ENCODE data around the gene ADH1C. TPM values are rescaled to one million over a fixed set of nuclear protein-coding genes. Genes with fewer than 3 reads are reported as not detected.
"Not testable (repeated sequence)": the region's sequence is repeated elsewhere in the genome, so short reads cannot be mapped to it uniquely, and the experiment has no call there.

Gene ADH1C
- total RNA-seq, 1 experiment from 2014 or later, result not detected

GRCh38 chr4:99349338-99349737 lies 3.2 kb downstream of the ADH1C start:
- Histone ChIP-seq H3K9ac (ENCODE audit: low read length) (no peak overlapping the region), H3K4me3 (ENCODE audit: low read length) (no peak overlapping the region), H3F3A (ENCODE audit: low read length, unreplicated experiment) (no peaks in the 10 kb centered on the region), H3K27ac (ENCODE audit: low read length) (no peak overlapping the region), H3K9me2 (replicated peaks; ENCODE audit: low read length) (no peaks in the 10 kb centered on the region), H2AFZ (ENCODE audit: low read length) (no peak overlapping the region), H3K36me3 (ENCODE audit: low read depth, low read length) (no peaks in the 10 kb centered on the region), H3K79me2 (ENCODE audit: low read length) (no peaks in the 10 kb centered on the region), H3K27me3 (ENCODE audit: low read length) (peaks cover 6% of the 10 kb centered on the region; the same call in 1 of the 2 replicates), H3K4me2 (ENCODE audit: low read length) (no peak overlapping the region), H3K4me1 (ENCODE audit: insufficient read depth, low read length) (no peaks in the 10 kb centered on the region), H3K9me3 (ENCODE audit: low read length) (no peaks in the 10 kb centered on the region), H4K20me1 (ENCODE audit: low read length) (no peaks in the 10 kb centered on the region)
- CTCF ChIA-PET, result no interaction called here
- no peak for TF ChIP-seq EZH2 (IDR thresholded peaks at IDR 0.05; ENCODE audit: low read length, unreplicated experiment)
- TF ChIP-seq EZH2phosphoT487 (IDR thresholded peaks at IDR 0.05; ENCODE audit: borderline replicate concordance, low read length), result no peak
- TF ChIP-seq CTCF (conservative IDR thresholded peaks at IDR 0.05; ENCODE audit: low read depth, low read length), result no peak
- no TSS peak for BruUV-seq (replicated peaks)
- POLR2A ChIA-PET (ENCODE audit: unreplicated experiment), result interaction anchor here (0.7 kb wide), 1 partner anchor 46 kb away, joined by 4 read pairs; no protein-coding TSS in a partner anchor
- DNase-seq (no peak), ATAC-seq (no peak)
- intact Hi-C loops (cut with micrococcal nuclease), result no loop called here

- H3K4me3 ChIP-seq (ENCODE audit: low read length); DNase-seq; H3K36me3 ChIP-seq (ENCODE audit: low read depth, low read length); H3K4me2 ChIP-seq (ENCODE audit: low read length); BruUV-seq (replicated peaks); H3K9ac ChIP-seq (ENCODE audit: low read length); intact Hi-C loops (cut with micrococcal nuclease); H3K9me3 ChIP-seq (ENCODE audit: low read length); H3K27ac ChIP-seq (ENCODE audit: low read length); H4K20me1 ChIP-seq (ENCODE audit: low read length); H3K79me2 ChIP-seq (ENCODE audit: low read length); H3K4me1 ChIP-seq (ENCODE audit: insufficient read depth, low read length); H3F3A ChIP-seq (ENCODE audit: low read length, unreplicated experiment); CTCF ChIA-PET; H3K9me2 ChIP-seq (replicated peaks; ENCODE audit: low read length); ATAC-seq; POLR2A ChIA-PET (ENCODE audit: unreplicated experiment); H2AFZ ChIP-seq (ENCODE audit: low read length): not testable (repeated sequence)
- H3K27me3 ChIP-seq (ENCODE audit: low read length), result peaks cover 13% of the 10 kb centered on the region; the same call in 1 of the 2 replicates
Observed at GRCh38 chr4:99342624-99343023, 9.9 kb downstream of the ADH1C start.

- H3F3A ChIP-seq (ENCODE audit: low read length, unreplicated experiment), result no peaks in the 10 kb centered on the region
- H3K9ac ChIP-seq (ENCODE audit: low read length), result no peak overlapping the region
- ChIA-PET POLR2A (ENCODE audit: unreplicated experiment) (no interaction called here), CTCF (no interaction called here)
- H3K36me3 ChIP-seq (ENCODE audit: low read depth, low read length), result no peaks in the 10 kb centered on the region
- no peak overlapping the region for H3K27ac ChIP-seq (ENCODE audit: low read length)
- no TSS peak for BruUV-seq (replicated peaks)
- H3K79me2 ChIP-seq (ENCODE audit: low read length), result no peaks in the 10 kb centered on the region
- no peaks in the 10 kb centered on the region for H3K9me2 ChIP-seq (replicated peaks; ENCODE audit: low read length)
- TF ChIP-seq CTCF (conservative IDR thresholded peaks at IDR 0.05; ENCODE audit: low read depth, low read length) (no peak), EZH2 (IDR thresholded peaks at IDR 0.05; ENCODE audit: low read length, unreplicated experiment) (no peak), EZH2phosphoT487 (IDR thresholded peaks at IDR 0.05; ENCODE audit: borderline replicate concordance, low read length) (no peak)
- no peaks in the 10 kb centered on the region for H3K4me1 ChIP-seq (ENCODE audit: insufficient read depth, low read length)
- no peak overlapping the region for H3K4me2 ChIP-seq (ENCODE audit: low read length)
- intact Hi-C loops (cut with micrococcal nuclease), result no loop called here
- no peak overlapping the region for H2AFZ ChIP-seq (ENCODE audit: low read length)
- H3K27me3 ChIP-seq (ENCODE audit: low read length), result peaks cover 18% of the 10 kb centered on the region
- no peaks in the 10 kb centered on the region for H4K20me1 ChIP-seq (ENCODE audit: low read length)
- H3K4me3 ChIP-seq (ENCODE audit: low read length), result no peak overlapping the region
- DNase-seq, result no peak
- no peaks in the 10 kb centered on the region for H3K9me3 ChIP-seq (ENCODE audit: low read length)
- no peak for ATAC-seq
Observed at GRCh38 chr4:99341426-99341825, 11.1 kb downstream of the ADH1C start.

All from PC-3 (cell line).